NCI-H2196 (cell line): ENCODE results near the gene HIRIP3.
A peak's percentile ranks its signal among the peaks of the same experiment; 100 is the strongest.

ENCODE experiments used
- DNase-seq: peaks from one replicate; lab custom pipeline; 2025; ENCODE audit not compliant: unreplicated experiment; lab: John Stamatoyannopoulos, UW

HIRIP3 gene

GRCh38 chr16:30000735-30001631, 5.6 kb upstream of the HIRIP3 start:
- DNase-seq = no peak

GRCh38 chr16:29999605-30000004, 4.2 kb upstream of the HIRIP3 start:
- DNase-seq = no peak

- no peak for DNase-seq
Measured at GRCh38 chr16:29996766-29997250, 1.4 kb upstream of the HIRIP3 start.

- DNase-seq = peak; percentile 97
Measured at GRCh38 chr16:29995911-29996765, 721 bp upstream of the HIRIP3 start, which contains the start of gene INO80E. TSS of gene INO80E (plus strand) at chr16:29996241. CDS start at chr16:29996311, 70 bp downstream.

GRCh38 chr16:29994600-29995323, 655 bp downstream of the HIRIP3 start:
- DNase-seq = no peak

- no peak for DNase-seq
Measured at GRCh38 chr16:29993903-29994599, 1.4 kb downstream of the HIRIP3 start.

- DNase-seq = no peak
Measured at GRCh38 chr16:29993191-29993902, 2.1 kb downstream of the HIRIP3 start.

GRCh38 chr16:29992344-29992967, 3.0 kb downstream of the HIRIP3 start:
- peak; percentile 68 for DNase-seq

- DNase-seq = no peak
Measured at GRCh38 chr16:29991571-29991904, 3.9 kb downstream of the HIRIP3 start.

GRCh38 chr16:29990883-29991570, 4.4 kb downstream of the HIRIP3 start:
- no peak for DNase-seq

GRCh38 chr16:29990034-29990433, 5.4 kb downstream of the HIRIP3 start:
- DNase-seq = no peak

GRCh38 chr16:29989111-29989858, 6.1 kb downstream of the HIRIP3 start:
- DNase-seq = no peak

GRCh38 chr16:29988346-29989075, 6.9 kb downstream of the HIRIP3 start:
- DNase-seq = no peak

GRCh38 chr16:29987371-29988085, 7.9 kb downstream of the HIRIP3 start:
- no peak for DNase-seq

GRCh38 chr16:29986931-29987330, 8.5 kb downstream of the HIRIP3 start:
- no peak for DNase-seq

- DNase-seq = no peak
Measured at GRCh38 chr16:29986231-29986630, 9.2 kb downstream of the HIRIP3 start.

GRCh38 chr16:29985271-29985811, 10.1 kb downstream of the HIRIP3 start:
- DNase-seq = no peak
